H7 (cell line): Measurements from ENCODE around the gene AFG3L2. TPM values are rescaled to one million over a fixed set of nuclear protein-coding genes. Genes with fewer than 3 reads are reported as not detected.

Source experiments
- DNase-seq: peaks from one replicate; pipeline ENCODE4 v3.0.0; 2012
- H3K27me3 ChIP-seq: 2 replicates; pipeline ENCODE4 v1.6.0; 2011; ENCODE audit warnings: mild to moderate bottlenecking, low read length; ENCODE audit not compliant: control insufficient read depth, insufficient read depth
- H3K36me3 ChIP-seq: replicated peaks from 2 replicates; pipeline ENCODE4 v1.5.1; 2011; ENCODE audit warnings: low read length; ENCODE audit not compliant: control insufficient read depth, insufficient read depth
- H3K4me3 ChIP-seq: 2 replicates; pipeline ENCODE4 v1.5.1; 2011; ENCODE audit warnings: low read depth, mild to moderate bottlenecking, control low read depth, low read length, moderate library complexity; ENCODE audit not compliant: insufficient read depth
- total RNA-seq: library from RNA; depleted of rRNA; stranded (reverse); fragments of >200 nt; shearing (Covaris generic); gene quantifications from 2 replicates; pipeline ENCODE4 v1.2.3, GENCODE V29; 2014

AFG3L2 gene
- total RNA-seq, 1 experiment from 2014 or later = 108 TPM

DNA sequence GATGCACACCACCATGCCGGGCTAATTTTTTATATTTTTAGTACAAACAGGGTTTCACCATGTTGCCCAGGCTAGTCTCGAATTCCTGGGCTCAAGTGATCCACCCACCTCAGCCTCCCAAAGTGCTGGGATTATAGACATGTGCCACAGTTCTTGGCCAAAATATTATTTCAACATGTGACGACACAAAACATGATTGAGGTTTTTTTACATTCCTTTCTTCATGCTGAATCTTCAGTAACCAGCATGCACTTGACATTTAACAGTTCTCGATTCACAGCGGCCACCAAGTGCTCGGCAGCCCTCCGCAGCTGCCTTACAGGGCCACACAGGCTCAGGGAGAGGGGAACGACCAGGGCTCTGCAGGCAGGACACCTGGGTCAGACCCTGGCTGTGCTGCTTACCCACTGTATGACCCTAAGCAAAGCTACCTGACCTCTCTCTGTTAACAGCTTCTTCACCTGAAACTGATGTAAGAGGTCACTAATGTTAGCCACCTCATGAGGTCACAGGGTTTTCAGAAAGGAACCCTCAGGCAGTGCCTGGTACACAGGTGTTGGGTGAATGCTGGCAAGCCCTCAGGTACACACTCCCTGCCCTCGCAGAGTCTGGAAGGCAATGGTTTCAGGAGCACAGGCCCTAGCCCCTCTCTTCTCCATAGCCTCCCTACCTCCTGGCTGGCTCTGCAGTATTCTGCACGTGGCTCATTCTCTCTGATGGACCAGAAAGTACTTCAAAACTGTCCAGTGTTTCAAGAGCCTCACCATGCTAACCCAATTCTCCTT, 43.3 kb downstream of the AFG3L2 start:
- Histone ChIP-seq H3K4me3 (no peak overlapping the region), H3K27me3 (no peaks in the 10 kb centered on the region), H3K36me3 (no peaks in the 10 kb centered on the region; the same call in 1 of the 2 replicates)
- DNase-seq = no peak

DNA sequence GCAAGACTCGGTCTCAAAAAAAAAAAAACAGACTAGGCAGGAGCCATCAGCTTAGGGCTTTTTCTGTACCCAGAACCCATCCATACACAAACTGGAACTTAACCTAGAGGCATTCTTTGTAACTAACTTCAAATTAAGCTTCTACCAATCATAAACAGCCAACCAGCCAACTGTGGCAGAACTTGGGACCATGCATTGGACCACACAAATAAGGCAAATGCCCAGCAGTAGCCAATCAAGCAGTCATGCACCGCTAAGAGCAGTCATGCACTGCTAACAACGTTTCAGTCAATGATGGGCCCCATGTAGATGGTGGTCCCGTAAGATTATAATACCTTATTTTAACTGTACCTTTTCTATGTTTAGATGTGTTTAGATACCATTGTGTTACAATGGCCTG, 46.3 kb downstream of the AFG3L2 start:
- no peak for DNase-seq
- H3K4me3 ChIP-seq = no peak overlapping the region
- H3K36me3 ChIP-seq = peaks cover 12% of the 10 kb centered on the region
- no peaks in the 10 kb centered on the region for H3K27me3 ChIP-seq

- no peak overlapping the region for H3K4me3 ChIP-seq
- DNase-seq = no peak
- peaks cover 14% of the 10 kb centered on the region for H3K36me3 ChIP-seq
- no peaks in the 10 kb centered on the region for H3K27me3 ChIP-seq
Measured at GRCh38 chr18:12329125-12329698, 47.8 kb downstream of the AFG3L2 start.

DNA sequence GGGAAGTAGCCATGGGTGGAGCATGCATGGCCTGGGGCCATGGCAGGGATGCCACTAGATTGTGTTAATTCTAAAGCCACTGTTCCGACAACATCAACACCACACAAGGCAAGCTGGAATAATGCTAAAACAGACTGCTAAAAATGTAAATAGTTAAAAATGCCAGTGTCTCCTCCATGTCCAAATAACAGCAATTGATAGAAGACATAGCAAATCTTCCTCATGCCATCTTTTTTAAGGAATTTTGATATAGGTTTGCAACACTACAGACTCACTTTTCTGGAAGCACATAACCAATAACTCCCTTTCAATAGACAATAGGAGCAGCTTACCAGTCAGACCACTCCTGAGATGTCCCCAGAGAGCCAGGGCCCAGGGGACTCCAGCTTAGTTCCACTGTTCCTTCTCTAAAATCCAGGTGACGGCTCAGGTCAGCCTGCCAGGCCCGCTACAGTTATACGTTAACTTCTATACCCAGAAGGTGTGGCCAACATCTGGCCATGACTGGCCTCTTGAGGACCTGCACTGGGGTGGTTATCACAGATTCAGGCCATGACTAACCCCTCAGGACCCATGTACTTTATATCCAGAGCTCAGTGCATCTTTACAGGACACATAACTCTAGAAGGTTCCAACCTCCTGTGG, 48.7 kb downstream of the AFG3L2 start:
- H3K36me3 ChIP-seq = peaks cover 14% of the 10 kb centered on the region
- no peak for DNase-seq

DNA sequence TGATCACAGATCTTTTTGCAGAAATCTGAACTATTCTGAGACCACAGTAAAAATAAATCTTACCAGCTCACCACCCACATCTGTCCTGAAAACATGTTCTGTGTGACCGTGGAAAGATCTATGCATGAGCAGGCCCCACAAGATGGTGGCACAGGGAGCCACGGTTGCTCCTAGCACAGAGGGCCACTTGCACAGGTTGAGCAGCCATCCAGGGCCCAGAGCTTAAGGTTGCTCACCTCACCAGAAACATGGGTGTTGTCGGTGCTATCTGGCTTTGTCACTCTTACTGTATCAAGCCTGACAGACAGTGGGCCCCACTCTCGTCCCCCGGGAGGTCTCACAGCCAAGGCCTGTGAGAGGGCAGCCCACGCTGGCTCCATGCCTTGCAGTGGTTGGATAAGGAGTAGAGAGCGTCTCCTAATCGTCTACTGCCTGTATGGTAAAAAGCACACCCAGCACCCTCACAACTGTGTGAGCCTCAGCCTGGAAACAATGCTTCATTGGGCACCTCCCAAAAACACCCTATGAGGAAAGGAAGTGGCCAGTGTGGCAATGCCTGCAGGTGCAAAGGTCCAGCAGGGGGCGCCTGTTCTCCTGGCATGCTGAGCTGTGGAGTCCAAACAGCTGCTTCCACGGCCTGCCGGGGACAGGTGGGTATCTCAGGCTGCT, 49.4 kb downstream of the AFG3L2 start:
- Histone ChIP-seq H3K27me3 (no peaks in the 10 kb centered on the region), H3K4me3 (no peak overlapping the region), H3K36me3 (peaks cover 14% of the 10 kb centered on the region)
- peak; percentile 90 for DNase-seq

More for the DNA sequence above, 48.7 kb downstream of the AFG3L2 start:
- Histone ChIP-seq H3K27me3 (no peaks in the 10 kb centered on the region), H3K4me3 (no peak overlapping the region)

GRCh38 chr18:12326711-12327460, 50.1 kb downstream of the AFG3L2 start:
- Histone ChIP-seq H3K36me3 (peaks cover 14% of the 10 kb centered on the region), H3K27me3 (no peaks in the 10 kb centered on the region), H3K4me3 (no peak overlapping the region)
- DNase-seq = no peak

DNA sequence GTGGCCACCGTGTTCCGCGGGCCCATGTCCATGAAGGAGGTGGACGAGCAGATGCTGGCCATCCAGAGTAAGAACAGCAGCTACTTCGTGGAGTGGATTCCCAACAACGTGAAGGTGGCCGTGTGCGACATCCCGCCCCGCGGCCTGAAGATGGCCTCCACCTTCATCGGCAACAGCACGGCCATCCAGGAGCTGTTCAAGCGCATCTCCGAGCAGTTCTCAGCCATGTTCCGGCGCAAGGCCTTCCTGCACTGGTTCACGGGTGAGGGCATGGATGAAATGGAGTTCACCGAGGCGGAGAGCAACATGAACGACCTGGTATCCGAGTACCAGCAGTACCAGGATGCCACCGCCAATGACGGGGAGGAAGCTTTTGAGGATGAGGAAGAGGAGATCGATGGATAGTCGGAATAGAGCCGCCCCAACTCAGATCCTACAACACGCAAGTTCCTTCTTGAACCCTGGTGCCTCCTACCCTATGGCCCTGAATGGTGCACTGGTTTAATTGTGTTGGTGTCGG, 51.2 kb downstream of the AFG3L2 start:
- H3K27me3 ChIP-seq = no peaks in the 10 kb centered on the region
- no peak overlapping the region for H3K4me3 ChIP-seq
- peaks cover 15% of the 10 kb centered on the region for H3K36me3 ChIP-seq
- DNase-seq = no peak

GRCh38 chr18:12324991-12325725, 51.9 kb downstream of the AFG3L2 start:
- Histone ChIP-seq H3K4me3 (no peak overlapping the region), H3K36me3 (peaks cover 15% of the 10 kb centered on the region), H3K27me3 (no peaks in the 10 kb centered on the region)
- DNase-seq = no peak

DNA sequence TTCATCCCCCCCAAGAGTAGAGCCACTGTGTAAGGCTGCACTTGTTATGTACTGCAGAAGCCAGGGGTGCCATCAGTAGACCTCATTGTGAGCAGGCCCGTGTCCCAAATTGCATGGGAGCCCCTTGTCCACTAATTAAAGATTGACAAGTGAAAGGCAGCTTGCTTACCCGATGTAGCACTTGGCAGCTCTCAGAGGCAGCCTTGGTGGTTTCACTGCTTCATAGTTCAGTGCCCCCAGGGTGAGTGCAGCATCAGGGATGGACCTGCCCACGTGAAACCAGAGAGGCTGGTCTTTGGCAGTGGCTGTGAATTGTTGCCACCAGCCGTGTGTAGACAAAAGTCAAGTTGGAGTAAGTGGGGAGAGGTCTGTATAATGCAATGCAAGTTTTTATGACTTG, 55.7 kb downstream of the AFG3L2 start:
- Histone ChIP-seq H3K36me3 (peaks cover 6% of the 10 kb centered on the region), H3K4me3 (no peak overlapping the region)
- no peak for DNase-seq

GRCh38 chr18:12318857-12319256, 58.2 kb downstream of the AFG3L2 start:
- H3K4me3 ChIP-seq = no peak overlapping the region
- DNase-seq = no peak
- peaks cover 4% of the 10 kb centered on the region for H3K36me3 ChIP-seq
- no peaks in the 10 kb centered on the region for H3K27me3 ChIP-seq

More for the DNA sequence above, 55.7 kb downstream of the AFG3L2 start:
- H3K27me3 ChIP-seq = no peaks in the 10 kb centered on the region

- DNase-seq = no peak
- peaks cover 5% of the 10 kb centered on the region for H3K36me3 ChIP-seq
Measured at GRCh38 chr18:12318334-12318697, 58.7 kb downstream of the AFG3L2 start.

DNA sequence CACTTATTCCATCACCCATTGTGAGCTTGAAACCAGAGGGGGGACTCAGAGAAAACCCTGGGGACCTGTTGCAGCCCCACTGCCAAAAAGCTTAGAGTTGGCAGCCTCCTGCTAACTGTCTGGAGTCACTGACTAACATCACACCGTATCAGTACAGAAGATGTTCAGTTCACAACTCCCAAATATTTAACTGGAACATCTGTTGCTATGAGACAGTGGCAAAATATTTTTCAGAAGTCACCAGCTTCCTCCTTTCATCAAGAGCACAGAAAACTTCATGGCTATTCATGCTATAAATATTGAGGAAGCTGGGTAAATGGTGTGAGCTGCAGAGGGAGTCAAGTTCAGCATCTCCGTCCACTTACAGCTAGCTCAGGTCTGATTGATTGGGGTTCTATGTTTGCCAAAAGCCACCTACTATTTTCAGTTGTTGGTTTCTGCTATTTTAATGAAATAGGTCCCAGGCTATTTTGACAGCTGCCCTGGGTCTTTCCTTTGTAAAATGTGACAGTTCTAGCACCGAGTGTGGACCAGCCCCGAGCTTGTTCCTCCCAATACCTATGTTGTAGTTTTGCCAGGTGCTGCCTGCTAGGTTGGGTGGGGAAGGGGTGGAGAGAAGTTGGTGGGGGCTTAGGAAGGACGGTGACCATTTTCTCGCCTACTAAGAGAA, 59.2 kb downstream of the AFG3L2 start:
- DNase-seq = no peak
- Histone ChIP-seq H3K27me3 (no peaks in the 10 kb centered on the region), H3K4me3 (no peak overlapping the region), H3K36me3 (peaks cover 5% of the 10 kb centered on the region)

More at GRCh38 chr18:12318334-12318697, 58.7 kb downstream of the AFG3L2 start:
- Histone ChIP-seq H3K4me3 (no peak overlapping the region), H3K27me3 (no peaks in the 10 kb centered on the region)

DNA sequence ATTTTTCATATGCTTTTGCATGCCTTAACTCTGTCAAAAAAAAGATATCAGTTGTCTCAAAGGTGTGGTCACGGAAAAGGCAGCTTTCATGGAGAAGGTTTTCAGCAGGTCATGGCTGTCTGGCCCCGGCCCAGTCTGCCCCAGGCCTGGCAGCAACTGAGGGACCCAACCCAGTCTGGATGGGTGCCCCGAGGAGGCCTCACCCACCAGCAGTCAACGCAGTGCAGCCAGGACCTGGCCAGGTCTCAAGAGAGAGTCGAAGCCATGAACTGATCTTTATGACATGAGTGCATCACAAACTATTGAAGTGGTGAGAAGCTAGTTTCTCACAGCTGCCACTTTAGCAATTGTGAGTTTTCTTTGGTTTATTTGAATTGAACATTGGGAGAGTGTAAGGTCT, 61.1 kb downstream of the AFG3L2 start:
- Histone ChIP-seq H3K36me3 (peaks cover 8% of the 10 kb centered on the region), H3K4me3 (no peak overlapping the region), H3K27me3 (no peaks in the 10 kb centered on the region)
- no peak for DNase-seq
